ENCODE data around the gene AP4M1. TPM values are rescaled to one million over a fixed set of nuclear protein-coding genes. Genes with fewer than 3 reads are reported as not detected.
"Not testable (repeated sequence)": the region's sequence is repeated elsewhere in the genome, so short reads cannot be mapped to it uniquely, and the experiment has no call there.

The AP4M1 gene
- total RNA-seq, 1 experiment from 2014 or later, result 25.8 TPM

DNA sequence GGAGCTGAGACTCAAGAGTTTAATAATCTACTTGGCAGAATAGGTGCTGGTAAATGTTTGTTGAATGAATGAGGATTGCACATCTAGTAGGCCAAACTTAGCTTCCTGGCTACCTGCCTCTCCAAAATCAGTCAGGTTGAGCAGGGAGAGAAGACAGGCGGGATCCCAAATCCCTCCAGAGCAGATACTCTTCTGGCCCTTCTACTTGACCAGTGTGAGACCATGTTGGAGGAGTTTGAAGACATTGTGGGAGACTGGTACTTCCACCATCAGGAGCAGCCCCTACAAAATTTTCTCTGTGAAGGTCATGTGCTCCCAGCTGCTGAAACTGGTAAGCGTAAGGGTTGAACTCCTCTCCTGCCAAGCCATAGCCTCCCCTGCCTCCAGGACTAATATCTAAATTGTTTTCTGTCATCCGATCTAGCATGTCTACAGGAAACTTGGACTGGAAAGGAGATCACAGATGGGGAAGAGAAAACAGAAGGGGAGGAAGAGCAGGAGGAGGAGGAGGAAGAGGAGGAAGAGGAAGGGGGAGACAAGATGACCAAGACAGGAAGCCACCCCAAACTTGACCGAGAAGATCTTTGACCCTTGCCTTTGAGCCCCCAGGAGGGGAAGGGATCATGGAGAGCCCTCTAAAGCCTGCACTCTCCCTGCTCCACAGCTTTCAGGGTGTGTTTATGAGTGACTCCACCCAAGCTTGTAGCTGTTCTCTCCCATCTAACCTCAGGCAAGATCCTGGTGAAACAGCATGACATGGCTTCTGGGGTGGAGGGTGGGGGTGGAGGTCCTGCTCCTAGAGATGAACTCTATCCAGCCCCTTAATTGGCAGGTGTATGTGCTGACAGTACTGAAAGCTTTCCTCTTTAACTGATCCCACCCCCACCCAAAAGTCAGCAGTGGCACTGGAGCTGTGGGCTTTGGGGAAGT is 23.1 kb downstream of the AP4M1 start:
- in situ Hi-C loops (cut with HindIII; ENCODE audit: low pct_unique_long_range_greater_than_20kb, low sequenced_read_pairs), result no loop called here
- DNase-seq (ENCODE audit: low read depth), result no peak

DNA sequence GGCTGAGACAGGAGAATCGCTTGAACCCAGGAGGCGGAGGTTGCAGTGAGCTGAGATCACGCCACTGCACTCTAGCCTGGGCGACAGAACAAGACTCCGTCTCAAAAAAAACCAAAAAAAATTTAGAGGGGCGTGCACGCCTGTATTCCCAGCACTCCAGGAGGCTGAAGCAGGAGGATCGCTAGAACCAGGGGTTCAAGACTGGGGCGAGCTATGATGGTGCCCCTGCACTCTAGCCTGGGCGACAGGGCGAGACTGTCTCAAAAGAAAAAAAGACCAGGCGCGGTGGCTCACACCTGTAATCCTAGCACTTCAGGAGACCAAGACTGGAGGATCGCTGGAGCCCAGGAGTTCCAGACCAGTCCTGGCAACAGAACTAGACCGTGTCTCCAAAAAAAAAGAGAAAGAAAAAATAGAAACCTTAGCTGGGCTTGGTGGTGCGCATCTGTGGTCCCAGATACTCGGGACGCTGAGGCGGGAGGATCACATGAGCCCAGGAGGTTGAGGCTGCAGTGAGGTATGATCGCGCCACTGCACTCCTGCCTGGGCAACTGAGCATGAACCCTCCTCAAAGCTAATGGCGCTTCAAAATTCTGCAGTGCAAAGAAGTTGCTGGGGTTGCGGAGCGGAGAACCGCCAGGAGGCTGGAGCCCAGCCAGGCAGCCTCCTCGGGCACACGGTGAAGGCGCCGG is 24.9 kb downstream of the AP4M1 start:
- in situ Hi-C loops (cut with HindIII; ENCODE audit: low pct_unique_long_range_greater_than_20kb, low sequenced_read_pairs), result no loop called here
- DNase-seq (ENCODE audit: low read depth), result no peak

DNA sequence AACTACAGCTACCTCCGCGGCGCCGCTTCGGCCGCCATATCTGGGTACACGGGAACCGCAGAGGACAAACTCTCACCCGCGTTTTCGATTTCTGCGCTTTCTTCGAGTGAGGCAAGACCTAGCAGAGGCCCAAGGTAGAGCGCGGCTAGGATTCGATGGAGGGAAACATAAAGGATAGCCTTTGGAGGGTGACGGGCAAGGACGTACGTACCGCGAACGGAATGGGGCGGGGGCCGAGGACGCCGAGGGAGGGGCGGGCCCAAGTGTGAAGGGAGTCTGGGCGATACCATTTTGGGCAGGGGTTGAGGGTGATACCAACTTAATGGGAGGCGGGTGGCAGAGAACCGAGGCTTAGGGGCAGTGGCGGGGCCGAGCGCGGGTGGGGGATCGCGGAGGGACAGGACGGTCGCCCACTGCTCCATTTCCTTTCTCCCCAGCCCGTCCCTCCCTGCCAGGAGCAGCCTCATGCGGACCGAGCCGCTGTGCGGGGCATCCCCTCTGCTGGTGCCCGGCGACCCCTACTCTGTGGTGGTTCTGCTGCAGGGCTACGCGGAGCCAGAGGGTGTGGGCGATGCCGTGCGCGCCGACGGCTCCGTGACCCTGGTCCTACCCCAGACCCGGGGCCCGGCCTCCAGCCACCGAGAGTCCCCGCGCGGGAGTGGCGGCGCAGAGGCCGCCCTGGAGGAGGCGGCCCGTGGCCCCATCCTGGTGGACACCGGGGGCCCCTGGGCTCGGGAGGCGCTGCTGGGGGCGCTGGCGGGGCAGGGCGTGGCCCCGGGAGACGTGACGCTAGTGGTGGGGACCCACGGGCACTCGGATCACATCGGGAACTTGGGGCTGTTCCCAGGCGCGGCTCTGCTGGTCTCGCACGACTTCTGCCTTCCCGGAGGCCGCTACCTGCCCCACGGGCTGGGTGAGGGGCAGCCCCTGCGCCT is 25.8 kb downstream of the AP4M1 start, which contains the start of gene MBLAC1:
TSS of gene MBLAC1 (plus strand) at position 37 of the 935 bp plus-strand sequence. CDS start at position 466, 429 bp downstream.
- peak; percentile 81 for DNase-seq (ENCODE audit: low read depth)
- in situ Hi-C loops (cut with HindIII; ENCODE audit: low pct_unique_long_range_greater_than_20kb, low sequenced_read_pairs), result no loop called here

DNA sequence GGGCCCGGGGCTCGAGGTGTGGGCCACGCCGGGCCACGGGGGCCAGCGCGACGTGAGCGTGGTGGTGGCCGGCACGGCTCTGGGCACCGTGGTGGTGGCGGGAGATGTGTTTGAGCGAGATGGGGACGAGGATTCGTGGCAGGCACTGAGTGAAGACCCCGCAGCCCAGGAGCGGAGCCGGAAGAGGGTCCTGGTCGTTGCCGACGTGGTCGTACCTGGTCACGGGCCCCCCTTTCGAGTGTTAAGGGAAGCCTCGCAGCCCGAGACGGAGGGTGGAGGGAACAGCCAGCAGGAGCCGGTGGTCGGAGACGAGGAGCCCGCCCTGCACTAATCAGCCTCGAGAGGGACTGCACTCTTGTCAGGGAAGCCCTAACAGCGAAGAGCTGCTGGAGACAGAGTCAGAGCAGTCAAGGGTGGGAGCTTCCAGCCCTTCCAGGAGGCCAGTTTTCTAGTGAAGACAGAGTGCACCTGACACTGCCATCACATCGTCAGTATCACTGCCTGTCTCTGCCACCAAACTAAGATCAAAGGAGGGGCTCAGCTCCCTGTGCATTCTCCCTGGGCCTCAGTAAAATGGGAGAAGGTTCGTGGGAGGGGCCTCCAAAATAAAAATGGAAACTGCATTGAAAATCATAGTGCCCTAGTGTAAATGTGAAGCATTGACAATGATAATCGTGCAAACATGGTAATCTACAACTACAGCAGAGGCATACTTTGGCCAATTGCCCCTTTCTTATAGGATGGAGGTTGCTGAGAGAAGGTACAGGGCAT is 26.6 kb downstream of the AP4M1 start:
- in situ Hi-C loops (cut with HindIII; ENCODE audit: low pct_unique_long_range_greater_than_20kb, low sequenced_read_pairs), result no loop called here
- DNase-seq (ENCODE audit: low read depth), result no peak

DNA sequence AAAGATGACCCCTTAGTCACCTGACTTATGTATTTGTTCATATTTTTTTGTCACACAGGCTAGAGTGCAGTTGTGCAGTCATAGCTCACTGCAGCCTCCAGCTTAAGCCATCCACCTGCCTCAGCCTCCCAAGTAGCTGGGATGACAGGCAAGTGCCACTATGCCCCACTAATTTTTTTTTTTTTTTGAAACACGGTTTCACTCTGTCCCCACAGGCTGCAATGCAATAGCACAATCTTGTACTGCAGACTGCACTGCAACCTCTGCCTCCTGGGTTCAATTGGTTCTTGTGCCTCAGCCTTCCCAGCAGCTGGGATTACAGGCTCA is 27.2 kb downstream of the AP4M1 start:
- DNase-seq (ENCODE audit: low read depth), result no peak
- in situ Hi-C loops (cut with HindIII; ENCODE audit: low pct_unique_long_range_greater_than_20kb, low sequenced_read_pairs), result no loop called here

DNA sequence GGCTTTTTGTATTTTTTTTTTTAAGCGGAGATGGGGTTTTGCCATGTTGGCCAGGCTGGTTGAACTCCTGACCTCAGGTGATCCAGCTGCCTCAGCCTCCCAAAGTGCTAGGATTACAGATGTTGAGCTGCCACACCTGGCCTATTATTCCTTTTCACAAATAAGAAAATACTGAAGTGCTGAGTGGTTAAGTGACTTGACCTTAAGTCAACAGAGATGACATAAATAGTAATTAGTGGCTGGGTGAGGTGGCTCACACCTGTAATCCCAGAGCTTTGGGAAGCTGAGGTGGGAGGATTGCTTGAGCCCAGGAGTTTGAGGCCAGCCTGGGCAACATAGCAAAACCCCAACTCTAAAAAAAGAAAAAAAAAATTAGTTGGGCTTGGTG is 28.8 kb downstream of the AP4M1 start:
- DNase-seq (ENCODE audit: low read depth); in situ Hi-C loops (cut with HindIII; ENCODE audit: low pct_unique_long_range_greater_than_20kb, low sequenced_read_pairs): not testable (repeated sequence)

DNA sequence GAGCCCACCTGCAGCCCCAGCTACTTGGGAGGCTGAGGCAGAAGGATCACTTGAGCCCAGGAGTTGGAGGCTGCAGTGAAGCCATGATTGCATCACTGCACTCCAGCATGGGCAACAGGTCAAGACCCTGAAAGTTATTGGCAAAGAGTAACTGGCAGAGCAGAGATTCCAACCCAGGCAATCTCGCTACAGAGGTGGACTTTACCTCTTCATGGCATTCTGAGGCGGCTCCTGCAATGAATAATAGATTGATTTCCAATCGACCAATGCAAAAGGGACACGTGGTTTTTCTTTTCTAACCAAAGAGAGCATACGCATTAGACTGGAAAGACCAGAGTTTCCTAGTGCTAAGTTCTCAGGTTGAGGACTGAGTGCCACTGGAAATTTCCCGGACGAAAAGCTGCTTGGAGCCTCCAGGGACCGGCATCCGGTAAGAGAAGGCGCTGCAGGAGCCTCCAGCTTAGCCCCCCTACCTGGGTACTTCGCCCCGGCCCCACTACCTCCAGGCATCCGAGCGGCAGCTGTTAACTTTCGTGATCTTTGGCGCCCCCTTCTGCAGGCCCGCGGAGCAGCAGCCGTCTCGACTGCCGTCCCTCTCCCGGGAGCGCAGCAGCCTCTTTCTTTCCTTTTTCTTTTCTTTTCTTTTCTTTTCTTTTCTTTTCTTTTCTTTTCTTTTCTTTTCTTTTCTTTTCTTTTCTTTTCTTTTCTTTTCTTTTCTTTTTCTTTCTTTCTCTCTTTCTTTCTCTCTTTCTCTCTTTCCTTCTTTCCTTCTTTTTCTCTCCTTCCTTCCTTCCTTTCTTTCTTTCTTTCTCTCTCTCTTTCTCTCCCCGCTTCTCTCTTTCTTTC is 29.4 kb downstream of the AP4M1 start:
- in situ Hi-C loops (cut with HindIII; ENCODE audit: low pct_unique_long_range_greater_than_20kb, low sequenced_read_pairs), result no loop called here

DNA sequence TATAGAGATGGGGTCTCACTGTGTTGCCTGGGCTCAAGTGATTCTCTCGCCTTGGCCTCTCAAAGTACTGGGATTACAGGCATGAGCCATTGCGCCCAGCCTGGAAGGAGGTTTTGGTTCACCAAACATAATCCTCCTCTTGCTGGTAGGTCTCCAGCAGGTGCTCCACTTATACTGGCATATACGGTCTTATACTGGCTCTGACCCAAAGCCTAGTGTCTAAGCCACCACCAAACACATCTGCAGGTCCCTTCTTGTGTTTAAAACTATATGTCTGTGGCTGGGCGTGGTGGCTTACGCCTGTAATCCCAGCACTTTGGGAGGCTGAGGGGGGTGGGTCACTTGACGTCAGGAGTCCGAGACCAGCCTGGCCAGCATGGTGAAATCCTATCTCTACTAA is 30.7 kb downstream of the AP4M1 start:
- no peak for DNase-seq (ENCODE audit: low read depth)
- in situ Hi-C loops (cut with HindIII; ENCODE audit: low pct_unique_long_range_greater_than_20kb, low sequenced_read_pairs), result no loop called here

More for the DNA sequence above, 29.4 kb downstream of the AP4M1 start:
- peak; percentile 45 for DNase-seq (ENCODE audit: low read depth)

DNA sequence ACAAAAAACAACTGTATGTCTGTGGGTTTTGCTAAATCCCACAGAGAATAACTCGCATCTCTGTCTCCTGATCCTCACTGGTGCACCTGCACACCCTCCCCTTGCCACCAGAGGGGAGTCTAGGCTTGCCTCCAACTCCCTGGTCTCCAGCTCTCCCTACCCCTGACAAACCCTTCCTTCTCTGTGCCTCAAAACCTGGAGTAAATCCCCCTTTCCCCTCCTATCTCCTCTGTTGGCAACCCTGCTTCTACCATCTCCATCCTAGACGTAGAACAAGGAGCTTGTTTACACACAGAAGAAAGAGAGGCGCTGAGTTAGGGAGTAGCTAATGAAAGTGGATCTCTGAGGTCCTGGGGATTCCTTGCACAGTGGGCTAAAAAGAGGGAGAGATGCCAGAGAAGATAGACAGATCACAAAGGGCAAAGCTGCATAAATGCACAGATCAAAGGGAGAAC is 31.3 kb downstream of the AP4M1 start:
- in situ Hi-C loops (cut with HindIII; ENCODE audit: low pct_unique_long_range_greater_than_20kb, low sequenced_read_pairs), result no loop called here
- peak; percentile 56 for DNase-seq (ENCODE audit: low read depth)

DNA sequence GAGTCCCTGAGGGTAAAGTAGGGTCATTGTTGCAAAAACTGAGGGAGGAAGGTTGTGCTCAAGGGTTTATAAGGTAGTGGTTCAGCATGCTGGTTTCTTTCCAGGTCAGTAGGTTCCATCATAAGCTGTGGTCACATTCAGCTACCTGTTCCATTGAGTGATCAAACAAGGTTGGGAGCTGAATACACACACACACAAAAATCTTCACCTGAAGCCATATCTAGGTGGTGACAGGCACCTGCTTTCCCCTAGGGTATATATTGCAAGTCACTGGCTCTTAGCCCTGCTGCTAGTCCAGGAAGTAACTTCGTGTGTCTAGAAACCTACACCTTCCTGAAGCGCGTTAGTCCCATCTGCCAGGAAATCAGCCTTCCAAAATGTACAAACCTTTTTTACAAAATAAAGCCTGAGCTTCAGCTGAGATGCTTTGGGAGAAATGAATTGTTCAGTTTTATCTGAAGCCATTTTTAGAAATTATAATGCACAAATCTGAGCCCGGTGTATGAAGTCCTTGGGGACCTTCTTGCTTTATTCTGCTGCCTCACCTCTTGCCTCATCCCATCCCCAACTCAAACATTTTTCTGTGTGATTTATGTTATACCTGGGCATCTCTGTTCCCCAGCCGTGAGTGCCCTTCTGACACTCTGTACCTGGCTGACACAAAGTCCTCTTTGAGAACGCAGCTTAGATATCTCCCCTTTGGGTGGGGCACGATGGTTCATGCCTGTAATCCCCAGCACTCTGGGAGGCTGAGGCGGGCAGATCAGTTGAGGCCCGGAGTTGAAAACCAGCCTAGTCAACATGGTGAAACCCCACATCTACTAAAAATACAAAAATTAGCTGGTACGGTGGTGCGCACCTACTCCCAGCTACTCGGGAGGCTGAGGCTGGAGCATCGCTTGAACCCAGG is 36.7 kb downstream of the AP4M1 start:
- DNase-seq (ENCODE audit: low read depth), result no peak
- in situ Hi-C loops (cut with HindIII; ENCODE audit: low pct_unique_long_range_greater_than_20kb, low sequenced_read_pairs), result no loop called here

DNA sequence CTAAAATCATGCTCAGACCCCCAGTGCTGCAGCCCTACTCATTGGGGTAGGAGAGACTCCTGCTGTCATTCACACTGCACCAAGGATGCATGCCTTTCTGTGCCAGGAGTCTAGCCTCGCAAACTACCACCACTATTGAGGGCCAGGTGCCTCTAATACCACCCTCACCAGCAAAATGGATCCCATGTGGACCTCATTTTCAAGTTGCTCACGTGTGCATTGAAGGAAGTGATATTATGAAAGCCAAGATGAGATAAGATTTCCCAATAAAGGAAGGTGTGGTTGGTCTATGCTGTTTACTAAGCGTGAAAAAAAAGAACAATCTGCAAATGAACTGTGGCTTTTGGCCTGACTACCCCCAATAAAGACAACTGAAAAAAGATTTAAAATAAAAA is 40.1 kb downstream of the AP4M1 start:
- no peak for DNase-seq (ENCODE audit: low read depth)
- in situ Hi-C loops (cut with HindIII; ENCODE audit: low pct_unique_long_range_greater_than_20kb, low sequenced_read_pairs), result no loop called here

DNA sequence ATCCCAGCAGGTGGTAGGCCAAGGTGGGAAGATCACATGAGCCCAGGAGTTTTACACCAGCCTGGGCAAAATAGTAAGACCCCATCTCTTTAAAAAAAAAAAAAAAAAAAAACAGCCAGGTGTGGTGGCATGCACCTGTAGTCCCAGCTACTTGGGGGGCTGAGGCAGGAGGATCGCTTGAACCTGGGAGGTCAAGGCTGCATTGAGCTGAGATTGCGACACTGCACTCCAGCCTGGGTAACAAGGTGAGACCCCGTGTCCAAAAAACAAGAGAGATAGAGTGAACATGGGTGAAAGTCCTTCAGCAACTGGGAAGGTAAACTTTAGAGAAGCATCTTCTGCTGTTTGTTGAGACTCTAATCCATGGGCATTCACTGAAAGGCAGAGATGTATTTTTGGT is 41.0 kb downstream of the AP4M1 start:
- DNase-seq (ENCODE audit: low read depth), result no peak
- in situ Hi-C loops (cut with HindIII; ENCODE audit: low pct_unique_long_range_greater_than_20kb, low sequenced_read_pairs), result no loop called here

DNA sequence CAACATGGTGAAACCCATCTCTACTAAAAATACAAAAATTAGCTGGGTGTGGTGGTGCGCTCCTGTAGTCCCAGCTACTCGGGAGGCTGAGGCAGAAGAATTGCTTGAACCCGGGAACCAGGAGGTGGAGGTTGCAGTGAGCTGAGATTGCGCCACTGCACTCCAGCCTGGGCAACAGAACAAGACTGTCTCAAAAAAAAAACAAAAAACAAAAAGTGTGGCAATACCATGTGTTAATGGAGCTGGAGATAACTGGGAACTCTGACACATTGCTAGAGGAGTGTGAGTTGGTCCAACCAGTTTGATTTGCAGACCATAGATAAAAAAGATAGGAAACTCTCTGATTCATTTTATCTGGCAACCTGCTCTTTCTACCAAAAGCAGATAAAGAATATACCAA is 44.9 kb downstream of the AP4M1 start:
- in situ Hi-C loops (cut with HindIII; ENCODE audit: low pct_unique_long_range_greater_than_20kb, low sequenced_read_pairs); DNase-seq (ENCODE audit: low read depth): not testable (repeated sequence)

DNA sequence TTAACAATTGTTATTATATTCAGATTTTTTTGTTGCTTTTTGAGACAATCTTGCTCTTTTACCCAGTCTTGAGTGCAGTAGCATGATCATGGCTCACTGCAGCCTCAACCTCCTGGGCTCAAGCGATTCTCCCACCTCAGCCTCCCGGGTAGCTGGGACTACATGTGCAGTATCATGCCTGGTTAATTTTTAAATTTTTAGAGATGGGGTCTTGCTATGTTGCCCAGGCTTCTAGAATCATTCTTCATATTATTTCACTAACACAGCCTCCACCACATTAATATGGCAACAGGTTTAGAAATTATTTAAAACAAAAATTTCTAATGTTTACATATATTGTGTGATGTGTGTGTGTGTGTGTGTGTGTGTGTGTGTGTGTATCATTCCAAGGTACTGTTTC is 45.8 kb downstream of the AP4M1 start:
- in situ Hi-C loops (cut with HindIII; ENCODE audit: low pct_unique_long_range_greater_than_20kb, low sequenced_read_pairs), result no loop called here
- no peak for DNase-seq (ENCODE audit: low read depth)

DNA sequence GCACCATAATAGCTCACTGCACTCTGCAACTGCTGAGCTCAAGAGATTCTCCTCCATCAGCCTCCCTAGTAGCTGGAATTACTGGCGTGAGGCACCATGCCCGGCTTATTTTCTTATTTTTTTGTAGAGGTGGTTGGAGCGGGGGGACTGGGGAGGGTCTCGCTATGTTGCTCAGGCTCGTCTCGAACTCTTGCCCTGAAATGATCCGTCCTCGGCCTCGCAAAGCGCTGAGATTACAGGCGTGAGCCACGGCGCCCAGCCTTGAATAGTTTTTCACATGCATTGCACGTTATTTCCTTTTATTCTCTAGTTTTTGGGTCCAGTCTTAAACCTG is 46.7 kb downstream of the AP4M1 start:
- no peak for DNase-seq (ENCODE audit: low read depth)

More for the DNA sequence above, 46.7 kb downstream of the AP4M1 start:
- in situ Hi-C loops (cut with HindIII; ENCODE audit: low pct_unique_long_range_greater_than_20kb, low sequenced_read_pairs), result no loop called here
